ENCODE data around the gene GALNT2.

The GALNT2 gene

GRCh38 chr1:230159580-230159979 lies 92.5 kb downstream of the GALNT2 start:
- H3K4me1 ChIP-seq (ENCODE audit: control insufficient read depth, insufficient read depth, low read length), result peaks cover 5% of the 10 kb centered on the region
- H3K27me3 ChIP-seq (ENCODE audit: control insufficient read depth, insufficient read depth, low read length), result no peaks in the 10 kb centered on the region
- H3K4me3 ChIP-seq (ENCODE audit: low read depth, low read length), result no peak overlapping the region
- no peak overlapping the region for H3K9ac ChIP-seq (ENCODE audit: low read depth, low read length)
- no peaks in the 10 kb centered on the region for H3K36me3 ChIP-seq (ENCODE audit: control insufficient read depth, insufficient read depth, low read length)
- H3K27ac ChIP-seq (ENCODE audit: low read depth, low read length), result no peak overlapping the region
- no peaks in the 10 kb centered on the region for H3K9me3 ChIP-seq (ENCODE audit: control insufficient read depth, insufficient read depth, low read length)

- peaks cover 5% of the 10 kb centered on the region for H3K4me1 ChIP-seq (ENCODE audit: control insufficient read depth, insufficient read depth, low read length)
Observed at GRCh38 chr1:230160957-230161771, 94.1 kb downstream of the GALNT2 start.

DNA sequence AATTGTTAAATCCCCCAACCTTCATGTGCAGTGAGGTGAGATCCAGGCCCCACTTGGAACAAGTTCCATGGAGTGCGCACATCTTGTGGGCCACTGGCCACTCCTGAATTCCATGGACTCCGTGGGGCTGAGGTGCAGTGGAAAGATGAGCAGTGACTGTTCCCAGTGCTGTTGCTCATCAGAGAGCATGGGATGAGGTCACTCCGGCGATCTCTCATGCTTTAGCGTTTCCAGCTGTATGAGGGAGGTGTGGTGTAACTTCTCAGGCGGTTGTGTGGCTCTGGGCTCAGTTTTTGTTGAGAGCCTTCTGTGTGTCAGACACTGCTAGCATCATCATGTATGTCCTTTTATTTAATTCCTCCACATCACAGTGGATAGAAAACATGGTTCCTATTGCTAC lies 96.2 kb downstream of the GALNT2 start:
- Histone ChIP-seq H3K4me1 (ENCODE audit: control insufficient read depth, insufficient read depth, low read length) (peaks cover 5% of the 10 kb centered on the region), H3K27me3 (ENCODE audit: control insufficient read depth, insufficient read depth, low read length) (no peaks in the 10 kb centered on the region), H3K27ac (ENCODE audit: low read depth, low read length) (no peak overlapping the region), H3K9me3 (ENCODE audit: control insufficient read depth, insufficient read depth, low read length) (no peaks in the 10 kb centered on the region), H3K4me3 (ENCODE audit: low read depth, low read length) (no peak overlapping the region), H3K36me3 (ENCODE audit: control insufficient read depth, insufficient read depth, low read length) (no peaks in the 10 kb centered on the region), H3K9ac (ENCODE audit: low read depth, low read length) (no peak overlapping the region)

More at GRCh38 chr1:230160957-230161771, 94.1 kb downstream of the GALNT2 start:
- Histone ChIP-seq H3K9me3 (ENCODE audit: control insufficient read depth, insufficient read depth, low read length) (no peaks in the 10 kb centered on the region), H3K27me3 (ENCODE audit: control insufficient read depth, insufficient read depth, low read length) (no peaks in the 10 kb centered on the region), H3K36me3 (ENCODE audit: control insufficient read depth, insufficient read depth, low read length) (no peaks in the 10 kb centered on the region), H3K4me3 (ENCODE audit: low read depth, low read length) (no peak overlapping the region), H3K27ac (ENCODE audit: low read depth, low read length) (no peak overlapping the region), H3K9ac (ENCODE audit: low read depth, low read length) (no peak overlapping the region)

DNA sequence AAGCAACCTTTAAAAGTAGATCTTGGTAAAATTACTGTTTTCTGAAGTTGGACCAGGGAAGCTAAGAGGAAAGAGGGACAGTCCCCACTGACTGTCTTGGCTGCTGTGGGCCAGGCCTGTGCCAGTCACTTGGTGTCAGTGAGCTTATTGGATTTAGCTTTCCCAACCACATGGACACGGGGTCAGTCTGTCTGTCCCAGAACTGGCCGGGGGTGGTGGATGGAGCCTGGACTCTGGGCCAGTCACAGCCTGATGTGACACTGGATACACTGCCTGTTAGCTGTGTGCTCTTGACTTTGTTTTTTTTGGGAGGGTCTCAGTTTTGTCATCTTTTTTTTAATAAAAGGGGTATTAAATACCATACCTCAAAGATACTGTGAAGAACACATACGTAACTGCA lies 96.7 kb downstream of the GALNT2 start:
- H3K9ac ChIP-seq (ENCODE audit: low read depth, low read length), result no peak overlapping the region
- no peaks in the 10 kb centered on the region for H3K36me3 ChIP-seq (ENCODE audit: control insufficient read depth, insufficient read depth, low read length)
- peaks cover 2% of the 10 kb centered on the region; the same call in 1 of the 2 replicates for H3K4me1 ChIP-seq (ENCODE audit: control insufficient read depth, insufficient read depth, low read length)
- H3K27ac ChIP-seq (ENCODE audit: low read depth, low read length), result no peak overlapping the region
- H3K9me3 ChIP-seq (ENCODE audit: control insufficient read depth, insufficient read depth, low read length), result no peaks in the 10 kb centered on the region
- no peaks in the 10 kb centered on the region for H3K27me3 ChIP-seq (ENCODE audit: control insufficient read depth, insufficient read depth, low read length)
- no peak overlapping the region for H3K4me3 ChIP-seq (ENCODE audit: low read depth, low read length)

DNA sequence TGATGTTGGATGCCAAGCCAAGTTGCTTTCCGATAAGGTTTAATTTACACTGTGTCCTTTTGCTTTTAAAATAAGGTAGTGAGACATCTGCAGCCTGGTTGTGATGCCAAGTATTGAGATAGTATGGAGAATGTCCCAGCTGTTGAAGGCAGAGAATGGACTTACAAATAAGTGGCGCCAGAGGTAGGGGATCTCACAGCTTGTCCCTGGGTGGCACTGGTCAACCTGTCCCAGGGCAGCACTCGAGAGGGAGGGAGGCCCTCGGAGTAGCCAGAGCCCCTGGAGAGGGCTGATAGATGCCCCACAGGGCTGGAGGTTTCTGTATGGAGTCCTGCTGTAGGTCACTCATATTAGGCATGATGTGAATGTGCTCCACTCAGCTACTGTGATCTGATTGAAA lies 98.5 kb downstream of the GALNT2 start:
- Histone ChIP-seq H3K9ac (ENCODE audit: low read depth, low read length) (no peak overlapping the region), H3K36me3 (ENCODE audit: control insufficient read depth, insufficient read depth, low read length) (no peaks in the 10 kb centered on the region), H3K27me3 (ENCODE audit: control insufficient read depth, insufficient read depth, low read length) (no peaks in the 10 kb centered on the region), H3K4me1 (ENCODE audit: control insufficient read depth, insufficient read depth, low read length) (peaks cover 8% of the 10 kb centered on the region; the same call in 1 of the 2 replicates), H3K9me3 (ENCODE audit: control insufficient read depth, insufficient read depth, low read length) (no peaks in the 10 kb centered on the region), H3K27ac (ENCODE audit: low read depth, low read length) (no peak overlapping the region), H3K4me3 (ENCODE audit: low read depth, low read length) (no peak overlapping the region)

GRCh38 chr1:230166366-230167132 lies 99.5 kb downstream of the GALNT2 start:
- Histone ChIP-seq H3K27ac (ENCODE audit: low read depth, low read length) (no peak overlapping the region), H3K27me3 (ENCODE audit: control insufficient read depth, insufficient read depth, low read length) (no peaks in the 10 kb centered on the region), H3K4me1 (ENCODE audit: control insufficient read depth, insufficient read depth, low read length) (peaks cover 18% of the 10 kb centered on the region; the same call in 1 of the 2 replicates), H3K9me3 (ENCODE audit: control insufficient read depth, insufficient read depth, low read length) (no peaks in the 10 kb centered on the region), H3K36me3 (ENCODE audit: control insufficient read depth, insufficient read depth, low read length) (no peaks in the 10 kb centered on the region), H3K9ac (ENCODE audit: low read depth, low read length) (no peak overlapping the region), H3K4me3 (ENCODE audit: low read depth, low read length) (no peak overlapping the region)

DNA sequence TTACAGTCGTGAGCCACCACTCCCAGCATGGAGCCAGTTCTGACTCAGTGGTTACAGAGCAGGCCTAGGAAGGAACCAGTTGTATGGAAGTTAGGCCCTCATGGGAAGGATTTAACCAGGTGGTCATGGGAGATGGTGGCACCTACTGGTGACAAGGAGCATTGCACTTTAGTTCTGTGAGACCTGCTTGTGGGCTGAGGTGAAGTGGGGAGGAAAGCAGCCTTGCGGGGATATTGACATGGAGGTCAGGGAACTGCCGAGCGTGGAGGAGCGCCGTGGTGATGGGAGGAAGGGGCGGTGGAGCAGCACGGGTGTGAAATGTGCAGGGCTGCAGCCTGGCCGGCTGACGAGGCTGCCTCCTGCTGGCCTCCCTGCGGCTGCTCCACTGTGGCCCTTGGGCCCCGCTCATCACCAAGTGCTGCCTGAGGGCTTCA lies 100.4 kb downstream of the GALNT2 start:
- peaks cover 19% of the 10 kb centered on the region; the same call in 1 of the 2 replicates for H3K4me1 ChIP-seq (ENCODE audit: control insufficient read depth, insufficient read depth, low read length)
- H3K27me3 ChIP-seq (ENCODE audit: control insufficient read depth, insufficient read depth, low read length), result no peaks in the 10 kb centered on the region
- H3K27ac ChIP-seq (ENCODE audit: low read depth, low read length), result no peak overlapping the region
- no peak overlapping the region for H3K9ac ChIP-seq (ENCODE audit: low read depth, low read length)
- no peak overlapping the region for H3K4me3 ChIP-seq (ENCODE audit: low read depth, low read length)
- H3K36me3 ChIP-seq (ENCODE audit: control insufficient read depth, insufficient read depth, low read length), result no peaks in the 10 kb centered on the region
- H3K9me3 ChIP-seq (ENCODE audit: control insufficient read depth, insufficient read depth, low read length), result no peaks in the 10 kb centered on the region

DNA sequence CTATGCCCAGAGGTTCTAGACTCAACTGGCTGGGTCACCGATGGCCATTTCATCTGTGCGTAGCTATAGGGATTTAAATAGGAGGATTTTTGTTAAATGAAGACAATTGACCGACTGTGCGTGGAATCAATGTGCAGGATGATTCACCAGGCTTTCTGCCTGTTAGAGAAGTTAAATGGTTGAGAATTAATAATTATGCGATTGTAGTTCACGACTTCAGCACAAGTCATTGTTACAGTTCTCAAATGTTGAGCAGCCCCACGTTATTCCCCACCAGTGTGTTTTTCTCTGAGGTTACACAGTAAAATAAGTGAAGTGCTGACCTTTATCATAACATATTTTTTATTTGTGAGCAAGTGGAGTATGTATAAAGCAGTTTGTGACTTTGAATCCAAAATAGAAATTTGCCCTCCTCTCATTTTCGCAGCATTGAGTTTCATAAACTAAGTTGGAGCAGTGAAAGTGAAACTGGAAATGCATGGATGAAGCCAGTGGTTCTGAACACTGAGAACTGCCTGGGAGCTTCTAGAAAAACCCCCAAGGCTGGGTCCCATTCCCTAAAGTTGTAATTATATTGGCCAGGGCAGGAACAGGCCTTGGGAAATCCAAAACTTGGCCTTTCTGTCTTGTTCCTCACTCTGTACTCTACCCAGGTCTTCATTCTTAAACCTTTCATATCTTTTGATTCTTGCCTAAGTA lies 102.6 kb downstream of the GALNT2 start:
- H3K9ac ChIP-seq (ENCODE audit: low read depth, low read length), result no peak overlapping the region
- H3K27me3 ChIP-seq (ENCODE audit: control insufficient read depth, insufficient read depth, low read length), result no peaks in the 10 kb centered on the region
- H3K9me3 ChIP-seq (ENCODE audit: control insufficient read depth, insufficient read depth, low read length), result no peaks in the 10 kb centered on the region
- H3K36me3 ChIP-seq (ENCODE audit: control insufficient read depth, insufficient read depth, low read length), result no peaks in the 10 kb centered on the region
- H3K4me3 ChIP-seq (ENCODE audit: low read depth, low read length), result no peak overlapping the region
- H3K4me1 ChIP-seq (ENCODE audit: control insufficient read depth, insufficient read depth, low read length), result peaks cover 19% of the 10 kb centered on the region; the same call in 1 of the 2 replicates
- H3K27ac ChIP-seq (ENCODE audit: low read depth, low read length), result no peak overlapping the region

DNA sequence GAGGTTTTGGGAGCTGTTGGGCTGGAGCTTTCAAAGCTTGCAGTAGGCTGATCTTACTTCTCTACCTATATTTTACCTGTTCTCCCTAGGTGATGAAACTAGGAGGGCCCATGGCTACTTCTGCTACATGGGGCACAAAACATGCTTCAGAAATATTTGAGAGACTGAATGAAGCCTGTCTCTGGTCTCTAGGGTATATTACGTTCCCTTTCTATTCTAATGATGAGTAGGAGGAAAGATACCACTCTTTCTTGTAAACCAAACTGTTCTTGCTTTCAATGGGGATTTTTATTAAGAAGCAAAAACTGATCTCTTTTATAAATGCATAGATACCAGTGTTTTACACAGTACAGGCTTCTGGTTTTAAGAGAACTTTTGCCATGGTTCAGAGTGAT lies 103.1 kb downstream of the GALNT2 start:
- H3K27me3 ChIP-seq (ENCODE audit: control insufficient read depth, insufficient read depth, low read length), result no peaks in the 10 kb centered on the region
- H3K9ac ChIP-seq (ENCODE audit: low read depth, low read length), result no peak overlapping the region
- peaks cover 21% of the 10 kb centered on the region; the same call in 1 of the 2 replicates for H3K4me1 ChIP-seq (ENCODE audit: control insufficient read depth, insufficient read depth, low read length)
- no peak overlapping the region for H3K27ac ChIP-seq (ENCODE audit: low read depth, low read length)
- no peak overlapping the region for H3K4me3 ChIP-seq (ENCODE audit: low read depth, low read length)
- H3K36me3 ChIP-seq (ENCODE audit: control insufficient read depth, insufficient read depth, low read length), result no peaks in the 10 kb centered on the region
- no peaks in the 10 kb centered on the region for H3K9me3 ChIP-seq (ENCODE audit: control insufficient read depth, insufficient read depth, low read length)

GRCh38 chr1:230170622-230171021 lies 103.6 kb downstream of the GALNT2 start:
- no peaks in the 10 kb centered on the region for H3K9me3 ChIP-seq (ENCODE audit: control insufficient read depth, insufficient read depth, low read length)
- H3K27me3 ChIP-seq (ENCODE audit: control insufficient read depth, insufficient read depth, low read length), result no peaks in the 10 kb centered on the region
- no peak overlapping the region for H3K9ac ChIP-seq (ENCODE audit: low read depth, low read length)
- no peak overlapping the region for H3K4me3 ChIP-seq (ENCODE audit: low read depth, low read length)
- peaks cover 23% of the 10 kb centered on the region; the same call in 1 of the 2 replicates for H3K4me1 ChIP-seq (ENCODE audit: control insufficient read depth, insufficient read depth, low read length)
- no peaks in the 10 kb centered on the region for H3K36me3 ChIP-seq (ENCODE audit: control insufficient read depth, insufficient read depth, low read length)
- no peak overlapping the region for H3K27ac ChIP-seq (ENCODE audit: low read depth, low read length)
